HG02981 (cell line): Measurements from ENCODE around the gene ZG16.
"Not testable (repeated sequence)": the region's sequence is repeated elsewhere in the genome, so short reads cannot be mapped to it uniquely, and the experiment has no call there.

Experiments used
- ATAC-seq: cut with Tn5 transposase; IDR thresholded peaks from one replicate; pipeline ENCODE4 v1.9.1; 2021; ENCODE audit warnings: mild to moderate bottlenecking, moderate library complexity; ENCODE audit not compliant: unreplicated experiment

ZG16 gene, protein sequence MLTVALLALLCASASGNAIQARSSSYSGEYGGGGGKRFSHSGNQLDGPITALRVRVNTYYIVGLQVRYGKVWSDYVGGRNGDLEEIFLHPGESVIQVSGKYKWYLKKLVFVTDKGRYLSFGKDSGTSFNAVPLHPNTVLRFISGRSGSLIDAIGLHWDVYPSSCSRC

DNA sequence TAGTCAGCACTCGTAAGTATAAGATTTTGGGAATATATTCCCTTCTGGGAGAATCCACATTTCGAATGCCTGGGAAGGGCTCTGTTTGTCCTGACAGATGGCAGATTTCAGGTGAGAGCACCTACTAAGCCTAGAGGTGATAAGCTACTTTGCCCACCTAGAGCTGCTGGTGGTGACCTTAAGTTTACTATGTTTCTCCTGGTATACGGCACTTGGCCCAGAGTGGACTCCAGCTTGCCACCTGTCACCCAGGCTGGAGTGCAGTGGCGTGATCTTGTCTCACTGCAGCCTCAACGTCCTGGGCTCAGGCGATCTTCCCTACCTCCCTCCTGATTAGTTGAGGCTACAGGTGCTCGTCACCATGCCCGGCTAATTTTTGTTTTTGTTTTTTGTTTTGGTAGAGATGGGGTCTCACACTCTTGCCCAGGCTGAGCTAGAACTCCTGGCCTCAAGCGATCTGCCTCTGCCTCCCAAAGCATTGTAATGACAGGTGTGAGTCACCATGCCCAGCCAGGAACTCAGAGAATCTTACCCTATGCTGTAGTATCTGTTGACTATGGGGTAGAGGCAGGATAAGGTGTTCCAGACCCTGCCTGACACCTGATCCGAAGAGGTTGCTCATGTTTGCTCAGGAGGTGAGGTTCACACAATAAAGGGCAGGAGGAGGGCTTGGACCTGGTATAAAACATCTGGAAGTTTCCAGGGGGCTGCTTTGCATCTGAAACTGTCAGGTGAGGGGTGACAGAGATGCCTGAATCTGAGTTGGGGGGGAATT, at the start of gene ZG16:
Gene ZG16 (plus strand): TSS at position 681 of the 775 bp plus-strand sequence. CDS start 1,011 bp downstream, outside the sequence.
- no peak for ATAC-seq

- ATAC-seq = no peak
Measured at GRCh38 chr16:29729116-29729521, 48.9 kb upstream of the ZG16 start.

DNA sequence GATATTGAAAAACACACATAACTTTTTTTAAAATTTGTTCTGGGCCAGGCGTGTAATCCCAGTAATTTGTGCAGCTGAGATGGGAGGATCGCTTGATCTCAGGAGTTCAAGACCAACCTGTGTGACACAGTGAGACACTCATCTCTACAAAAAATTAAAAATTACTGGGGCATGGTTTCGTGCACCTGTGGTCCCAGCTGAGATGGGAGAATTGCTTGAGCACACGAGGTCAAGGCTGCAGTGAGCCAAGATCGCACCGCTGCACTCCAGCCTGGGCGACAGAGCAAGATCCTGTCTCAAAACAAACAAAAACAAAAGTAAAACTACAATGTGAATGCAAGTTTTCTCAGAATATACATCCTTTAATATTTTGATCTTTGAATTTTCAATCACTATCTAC, 47.4 kb upstream of the ZG16 start:
- ATAC-seq = no peak

- ATAC-seq = peak; percentile 55
Measured at GRCh38 chr16:29731768-29732601, 46.1 kb upstream of the ZG16 start.

DNA sequence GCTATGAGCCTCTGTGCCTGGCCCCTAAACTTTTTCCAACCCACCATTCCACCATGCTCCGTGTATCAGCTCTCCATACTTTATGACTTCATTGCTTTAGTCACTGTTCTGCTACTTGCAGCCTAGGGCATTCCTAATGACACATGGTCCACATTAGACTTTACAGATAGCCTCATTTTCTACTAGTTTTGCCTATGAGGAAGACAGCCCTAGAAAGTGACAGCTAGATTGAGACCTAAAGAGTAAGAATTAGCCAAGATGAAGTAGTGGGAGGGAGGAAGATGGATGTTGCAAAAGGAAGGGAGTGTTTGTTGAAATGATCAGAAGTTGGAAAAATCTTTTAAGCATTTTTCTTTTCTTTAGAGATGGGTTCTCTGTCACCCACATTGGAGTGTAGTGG, 43.3 kb upstream of the ZG16 start:
- ATAC-seq = no peak

DNA sequence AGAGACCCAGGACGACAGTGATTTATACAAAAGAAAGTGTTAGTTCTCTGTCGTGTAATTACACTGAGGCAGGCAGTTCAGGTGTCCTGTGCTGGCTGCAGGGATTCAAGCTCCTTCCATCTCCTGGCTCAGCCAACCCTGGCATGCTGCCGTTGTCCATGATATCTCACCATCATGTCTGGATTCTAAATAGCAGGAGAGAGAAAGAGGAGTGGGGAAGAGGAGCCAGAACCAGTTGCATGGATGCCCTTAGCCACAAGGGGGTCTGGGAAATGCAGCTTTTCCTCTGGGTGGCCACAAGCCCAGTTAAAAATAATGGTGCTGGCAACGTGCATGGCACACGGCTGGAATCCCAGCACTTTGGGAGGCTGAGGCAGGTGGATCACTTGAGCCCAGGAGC, 41.9 kb upstream of the ZG16 start:
- ATAC-seq = no peak

DNA sequence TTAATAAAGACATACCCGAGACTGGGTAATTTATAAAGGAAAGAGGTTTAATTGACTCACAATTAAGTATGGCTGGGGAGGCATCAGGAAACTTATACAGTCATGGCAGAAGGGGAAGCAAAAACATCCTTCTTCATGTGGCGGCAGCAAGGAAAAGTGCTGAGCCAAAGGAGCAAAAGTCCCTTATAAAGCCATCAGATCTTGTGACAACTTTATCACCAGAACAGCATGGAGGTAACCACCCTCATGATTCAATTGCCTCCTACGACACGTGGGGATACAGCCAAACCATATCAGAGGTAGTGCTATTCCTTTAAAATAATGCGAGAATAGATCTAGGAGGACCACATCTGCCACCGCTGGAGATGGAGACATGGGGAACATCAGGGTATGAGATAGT, 41.3 kb upstream of the ZG16 start:
- ATAC-seq = no peak

DNA sequence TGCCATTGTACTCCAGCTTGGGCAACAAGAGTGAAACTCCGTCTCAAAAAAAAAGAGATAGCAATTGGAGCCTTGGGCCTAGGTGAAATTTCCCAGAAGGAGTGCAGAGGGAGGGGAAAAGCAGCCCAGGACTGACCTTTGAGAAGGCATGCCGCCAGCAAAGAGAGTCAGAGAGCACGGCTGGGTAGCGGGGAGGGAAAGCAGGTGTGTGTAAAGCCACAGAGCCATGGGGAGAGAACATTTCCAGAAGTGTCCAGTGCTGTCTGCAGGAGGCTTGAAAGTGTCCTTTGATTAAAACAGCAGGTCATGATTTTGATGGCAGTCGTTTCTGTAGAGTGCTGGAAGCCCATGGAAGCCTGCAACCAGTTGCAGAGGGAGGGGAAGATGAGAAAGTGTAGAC, 40.3 kb upstream of the ZG16 start:
- ATAC-seq = no peak

GRCh38 chr16:29738514-29738913, 39.5 kb upstream of the ZG16 start:
- ATAC-seq = no peak

- ATAC-seq = not testable (repeated sequence)
Measured at GRCh38 chr16:29739927-29740629, 38.0 kb upstream of the ZG16 start.

DNA sequence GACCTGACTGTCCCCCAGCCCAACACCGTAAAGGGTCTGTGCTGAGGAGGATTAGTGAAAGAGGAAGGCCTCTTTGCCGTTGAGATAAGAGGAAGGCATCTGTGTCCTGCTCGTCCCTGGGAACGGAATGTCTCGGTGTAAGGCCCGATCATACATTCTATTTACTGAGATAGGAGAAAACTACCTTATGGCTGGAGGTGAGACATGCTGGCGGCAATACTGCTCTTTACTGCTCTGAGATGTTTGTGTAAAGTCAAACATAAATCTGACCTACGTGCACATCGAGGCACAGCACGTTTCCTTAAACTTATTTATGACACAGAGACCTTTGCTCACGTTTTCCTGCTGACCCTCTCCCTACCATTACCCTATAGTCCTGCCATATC, 37.4 kb upstream of the ZG16 start:
- not testable (repeated sequence) for ATAC-seq

GRCh38 chr16:29742683-29743275, 35.3 kb upstream of the ZG16 start:
- no peak for ATAC-seq

DNA sequence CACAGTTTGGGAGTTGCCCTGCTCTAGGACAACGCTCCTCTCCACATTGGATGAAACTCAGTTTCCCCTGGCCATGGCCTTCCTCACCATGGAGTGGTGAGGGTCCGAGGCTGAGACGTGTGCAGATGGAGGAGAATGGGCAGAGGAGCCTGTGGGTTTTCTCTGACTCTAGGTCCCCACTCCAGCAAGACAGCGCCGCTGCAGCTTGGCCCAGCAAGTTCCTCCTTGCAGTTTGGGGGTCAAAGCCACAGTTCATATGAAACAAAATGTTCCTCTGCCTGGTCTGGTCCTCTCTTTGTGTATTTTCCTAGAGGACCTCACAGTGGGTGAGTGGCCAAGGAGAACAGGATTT, 34.6 kb upstream of the ZG16 start:
- no peak for ATAC-seq

DNA sequence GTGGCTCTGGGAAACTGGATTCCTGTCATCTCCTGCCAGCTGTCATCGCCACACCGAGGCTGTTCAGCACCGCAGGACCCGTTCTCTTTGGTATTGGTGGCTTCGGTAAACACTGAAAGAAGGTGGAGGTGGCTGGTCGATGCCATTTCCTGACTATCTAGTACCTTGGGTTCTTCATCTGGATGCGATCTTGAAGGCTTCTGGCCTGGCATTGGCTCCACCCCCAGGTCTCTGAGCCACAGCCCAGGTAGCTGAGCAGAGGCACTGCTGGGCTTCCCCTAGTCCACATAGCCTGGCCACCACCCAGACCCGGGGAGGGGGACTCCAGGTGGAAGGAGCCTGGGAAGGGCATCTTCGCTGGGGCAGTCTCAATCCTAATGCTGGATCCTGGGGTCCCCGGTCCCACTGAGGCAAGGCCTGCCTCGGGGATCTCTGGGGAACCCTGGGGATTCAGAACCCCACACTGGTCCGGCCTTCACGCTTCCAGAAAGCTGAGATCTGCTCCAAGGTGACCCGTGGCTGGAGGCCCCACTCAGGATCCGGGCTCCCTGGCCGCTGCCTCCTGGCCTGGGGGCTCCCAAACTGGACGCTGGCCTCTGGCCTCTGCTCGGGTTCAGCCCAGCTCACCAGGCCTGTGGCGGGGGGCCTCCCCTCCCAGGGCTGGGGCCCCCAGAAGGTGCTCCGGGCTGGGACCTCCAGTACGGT, 34.1 kb upstream of the ZG16 start:
- no peak for ATAC-seq

GRCh38 chr16:29744541-29745101, 33.4 kb upstream of the ZG16 start:
- no peak for ATAC-seq

- peak; percentile 37 for ATAC-seq
Measured at GRCh38 chr16:29745121-29745852, 32.8 kb upstream of the ZG16 start.

GRCh38 chr16:29745853-29746345, 32.2 kb upstream of the ZG16 start, which contains the start of gene C16orf54:
TSS of gene C16orf54 (minus strand) at chr16:29745990. CDS start at chr16:29744951, 1,039 bp downstream.
- ATAC-seq = peak; percentile 72

GRCh38 chr16:29746518-29746917, 31.5 kb upstream of the ZG16 start:
- not testable (repeated sequence) for ATAC-seq
